Measurements from ENCODE around the gene ZNF202.

DNA sequence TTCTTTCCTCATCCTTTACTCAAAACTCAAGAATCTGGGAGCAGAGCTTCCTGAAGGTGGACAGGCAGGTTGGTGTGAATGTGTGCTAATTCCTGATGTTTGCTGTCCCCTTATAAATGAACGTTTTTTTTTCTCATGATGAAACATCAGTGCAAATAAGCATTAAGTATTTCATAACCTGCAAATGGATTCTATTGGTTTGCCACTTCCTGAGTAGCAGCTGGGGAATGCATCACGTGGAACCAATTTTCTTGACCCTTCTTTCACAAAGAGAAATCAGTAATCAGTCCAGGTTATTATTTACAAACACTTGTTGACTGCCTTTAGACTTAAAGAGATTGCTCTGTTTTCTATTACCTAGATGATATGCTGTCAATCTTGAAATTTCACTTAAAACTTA lies 46.9 kb downstream of the ZNF202 start:
- no peak for TF ChIP-seq IKZF5 (CRISPR knock-in tag; IDR thresholded peaks at IDR 0.05)
- TF ChIP-seq PRMT3 (CRISPR knock-in tag; IDR thresholded peaks at IDR 0.05; ENCODE audit: borderline replicate concordance, low read depth) = no peak
- no peak for TF ChIP-seq IKZF1 (IDR thresholded peaks at IDR 0.05)
- TF ChIP-seq, protein P1, sequence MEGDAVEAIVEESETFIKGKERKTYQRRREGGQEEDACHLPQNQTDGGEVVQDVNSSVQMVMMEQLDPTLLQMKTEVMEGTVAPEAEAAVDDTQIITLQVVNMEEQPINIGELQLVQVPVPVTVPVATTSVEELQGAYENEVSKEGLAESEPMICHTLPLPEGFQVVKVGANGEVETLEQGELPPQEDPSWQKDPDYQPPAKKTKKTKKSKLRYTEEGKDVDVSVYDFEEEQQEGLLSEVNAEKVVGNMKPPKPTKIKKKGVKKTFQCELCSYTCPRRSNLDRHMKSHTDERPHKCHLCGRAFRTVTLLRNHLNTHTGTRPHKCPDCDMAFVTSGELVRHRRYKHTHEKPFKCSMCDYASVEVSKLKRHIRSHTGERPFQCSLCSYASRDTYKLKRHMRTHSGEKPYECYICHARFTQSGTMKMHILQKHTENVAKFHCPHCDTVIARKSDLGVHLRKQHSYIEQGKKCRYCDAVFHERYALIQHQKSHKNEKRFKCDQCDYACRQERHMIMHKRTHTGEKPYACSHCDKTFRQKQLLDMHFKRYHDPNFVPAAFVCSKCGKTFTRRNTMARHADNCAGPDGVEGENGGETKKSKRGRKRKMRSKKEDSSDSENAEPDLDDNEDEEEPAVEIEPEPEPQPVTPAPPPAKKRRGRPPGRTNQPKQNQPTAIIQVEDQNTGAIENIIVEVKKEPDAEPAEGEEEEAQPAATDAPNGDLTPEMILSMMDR (CRISPR knock-in tag; IDR thresholded peaks at IDR 0.05) = no peak
- no peak for TF ChIP-seq CREM (IDR thresholded peaks at IDR 0.05)
- no peak for TF ChIP-seq CREM (CRISPR knock-in tag; IDR thresholded peaks at IDR 0.05)
- TF ChIP-seq GMEB1 (CRISPR knock-in tag; IDR thresholded peaks at IDR 0.05; ENCODE audit: borderline replicate concordance) = no peak
- no peak for TF ChIP-seq SRSF9 (IDR thresholded peaks at IDR 0.05; ENCODE audit: borderline replicate concordance, insufficient read depth, low read depth, low read length, poor library complexity, severe bottlenecking)
- no peak for TF ChIP-seq NR2F6 (IDR thresholded peaks at IDR 0.05)
- TF ChIP-seq NR2F6 (CRISPR knock-in tag; IDR thresholded peaks at IDR 0.05) = no peak
- TF ChIP-seq, protein P2, sequence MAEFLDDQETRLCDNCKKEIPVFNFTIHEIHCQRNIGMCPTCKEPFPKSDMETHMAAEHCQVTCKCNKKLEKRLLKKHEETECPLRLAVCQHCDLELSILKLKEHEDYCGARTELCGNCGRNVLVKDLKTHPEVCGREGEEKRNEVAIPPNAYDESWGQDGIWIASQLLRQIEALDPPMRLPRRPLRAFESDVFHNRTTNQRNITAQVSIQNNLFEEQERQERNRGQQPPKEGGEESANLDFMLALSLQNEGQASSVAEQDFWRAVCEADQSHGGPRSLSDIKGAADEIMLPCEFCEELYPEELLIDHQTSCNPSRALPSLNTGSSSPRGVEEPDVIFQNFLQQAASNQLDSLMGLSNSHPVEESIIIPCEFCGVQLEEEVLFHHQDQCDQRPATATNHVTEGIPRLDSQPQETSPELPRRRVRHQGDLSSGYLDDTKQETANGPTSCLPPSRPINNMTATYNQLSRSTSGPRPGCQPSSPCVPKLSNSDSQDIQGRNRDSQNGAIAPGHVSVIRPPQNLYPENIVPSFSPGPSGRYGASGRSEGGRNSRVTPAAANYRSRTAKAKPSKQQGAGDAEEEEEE (CRISPR knock-in tag; IDR thresholded peaks at IDR 0.05; ENCODE audit: borderline replicate concordance) = no peak
- no peak for TF ChIP-seq FOSL1 (CRISPR knock-in tag; IDR thresholded peaks at IDR 0.05; ENCODE audit: borderline replicate concordance)
